Activated T-cell treated with anti-CD3 and anti-CD28 coated beads, Interleukin-2, amount 50 U/mL, for 72 hours (primary cell): ENCODE data around the gene CYGB. TPM values are rescaled to one million over a fixed set of nuclear protein-coding genes. Genes with fewer than 3 reads are reported as not detected.
A peak's percentile ranks its signal among the peaks of the same experiment; 100 is the strongest.
"Not testable (repeated sequence)": the region's sequence is repeated elsewhere in the genome, so short reads cannot be mapped to it uniquely, and the experiment has no call there.

Experiments used
- ATAC-seq, 2 donors: fragments of 150-1000 bp; cut with Tn5 transposase; replicated peaks in 1 of 2; 2 replicates each; pipeline ENCODE4 v1.10.0; 2021; ENCODE audit warnings: moderate library complexity in 2 of 2, mild to moderate bottlenecking in 1 of 2
- DNase-seq, 2 donors: peaks; one replicate each; pipeline ENCODE4 v3.0.0; 2021 to 2022; ENCODE audit warnings: mixed read lengths in 1 of 2
- H3K27ac Mint-ChIP-seq: one replicate; pipeline ENCODE4 v1.8.0; 2022; ENCODE audit warnings: mild to moderate bottlenecking, moderate library complexity, mixed read lengths
- H3K27me3 Mint-ChIP-seq: one replicate; pipeline ENCODE4 v1.8.0; 2022; ENCODE audit warnings: low read depth, mixed read lengths
- H3K36me3 Mint-ChIP-seq, 2 donors: one replicate each; pipeline ENCODE4 v1.8.0; 2022; ENCODE audit warnings: mixed read lengths in 2 of 2, mild to moderate bottlenecking in 1 of 2; ENCODE audit not compliant: insufficient read depth in 2 of 2
- H3K4me1 Mint-ChIP-seq: one replicate; pipeline ENCODE4 v1.8.0; 2022; ENCODE audit warnings: low read depth, mixed read lengths
- H3K4me3 Mint-ChIP-seq, 2 donors: one replicate each; pipeline ENCODE4 v1.8.0; 2022; ENCODE audit warnings: mild to moderate bottlenecking in 2 of 2, mixed read lengths in 2 of 2, moderate library complexity in 2 of 2
- H3K9me3 Mint-ChIP-seq, 2 donors: one replicate each; pipeline ENCODE4 v1.8.0; 2022; ENCODE audit warnings: mixed read lengths in 2 of 2
- total RNA-seq, 2 donors: library from RNA; stranded (reverse); gene quantifications; one replicate each; pipeline ENCODE4 v1.2.3, GENCODE V29; 2022

The CYGB gene
- total RNA-seq, 2 donors from 2014 or later = 0.44 TPM; not detected in 1

- Mint-ChIP-seq H3K9me3 (no peaks in the 10 kb centered on the region), H3K4me3 (no peak overlapping the region), H3K27ac (no peak overlapping the region), H3K27me3 (peaks cover 14% of the 10 kb centered on the region), H3K4me1 (no peaks in the 10 kb centered on the region), H3K36me3 (no peaks in the 10 kb centered on the region)
- ATAC-seq (no peak), DNase-seq (no peak)
Observed at GRCh38 chr17:76535788-76536510, 1.6 kb downstream of the CYGB start.

- peaks cover 13% of the 10 kb centered on the region for H3K27me3 Mint-ChIP-seq
- H3K36me3 Mint-ChIP-seq = no peaks in the 10 kb centered on the region
- H3K9me3 Mint-ChIP-seq = no peaks in the 10 kb centered on the region
- no peak overlapping the region for H3K27ac Mint-ChIP-seq
- H3K4me3 Mint-ChIP-seq = no peak overlapping the region
- no peak for ATAC-seq
- no peaks in the 10 kb centered on the region for H3K4me1 Mint-ChIP-seq
- no peak for DNase-seq
Observed at GRCh38 chr17:76534831-76535732, 2.4 kb downstream of the CYGB start.

- not testable (repeated sequence) for DNase-seq, H3K36me3 Mint-ChIP-seq, H3K4me1 Mint-ChIP-seq, H3K27ac Mint-ChIP-seq, H3K9me3 Mint-ChIP-seq, H3K27me3 Mint-ChIP-seq, H3K4me3 Mint-ChIP-seq, ATAC-seq
Observed at GRCh38 chr17:76533640-76534359, 3.7 kb downstream of the CYGB start.

GRCh38 chr17:76532072-76532651 is 5.3 kb downstream of the CYGB start:
- no peak overlapping the region for H3K27ac Mint-ChIP-seq
- no peaks in the 10 kb centered on the region for H3K27me3 Mint-ChIP-seq
- H3K4me1 Mint-ChIP-seq = peaks cover 14% of the 10 kb centered on the region
- no peaks in the 10 kb centered on the region for H3K36me3 Mint-ChIP-seq
- H3K9me3 Mint-ChIP-seq = no peaks in the 10 kb centered on the region
- no peak for ATAC-seq
- no peak overlapping the region for H3K4me3 Mint-ChIP-seq
- no peak for DNase-seq

GRCh38 chr17:76531486-76532038 is 5.9 kb downstream of the CYGB start:
- DNase-seq (no peak), ATAC-seq (no peak)
- Mint-ChIP-seq H3K27me3 (no peaks in the 10 kb centered on the region), H3K36me3 (no peaks in the 10 kb centered on the region), H3K27ac (no peak overlapping the region), H3K4me1 (peaks cover 16% of the 10 kb centered on the region), H3K4me3 (no peak overlapping the region), H3K9me3 (no peaks in the 10 kb centered on the region)

GRCh38 chr17:76530811-76531485 is 6.6 kb downstream of the CYGB start:
- Mint-ChIP-seq H3K27ac (no peak overlapping the region), H3K4me3 (no peak overlapping the region), H3K36me3 (no peaks in the 10 kb centered on the region), H3K4me1 (peaks cover 16% of the 10 kb centered on the region), H3K9me3 (no peaks in the 10 kb centered on the region), H3K27me3 (no peaks in the 10 kb centered on the region)
- DNase-seq (no peak), ATAC-seq (no peak)

- no peaks in the 10 kb centered on the region for H3K27me3 Mint-ChIP-seq
Observed at GRCh38 chr17:76530095-76530723, 7.3 kb downstream of the CYGB start.

GRCh38 chr17:76529224-76530094 is 8.1 kb downstream of the CYGB start:
- Mint-ChIP-seq H3K9me3 (no peaks in the 10 kb centered on the region), H3K27me3 (no peaks in the 10 kb centered on the region), H3K27ac (no peak overlapping the region), H3K36me3 (no peaks in the 10 kb centered on the region), H3K4me3 (no peak overlapping the region), H3K4me1 (peaks cover 16% of the 10 kb centered on the region)
- DNase-seq (no peak), ATAC-seq (no peak)

More at GRCh38 chr17:76530095-76530723, 7.3 kb downstream of the CYGB start:
- no peak for DNase-seq
- Mint-ChIP-seq H3K4me3 (no peak overlapping the region), H3K9me3 (no peaks in the 10 kb centered on the region), H3K27ac (no peak overlapping the region), H3K4me1 (peaks cover 16% of the 10 kb centered on the region), H3K36me3 (no peaks in the 10 kb centered on the region)
- no peak for ATAC-seq

GRCh38 chr17:76528528-76529223 is 8.8 kb downstream of the CYGB start:
- peak overlapping the region; percentile 27 to 71 for H3K4me3 Mint-ChIP-seq
- no peaks in the 10 kb centered on the region for H3K9me3 Mint-ChIP-seq
- ATAC-seq = no peak
- no peak for DNase-seq
- H3K4me1 Mint-ChIP-seq = peaks cover 16% of the 10 kb centered on the region
- H3K27me3 Mint-ChIP-seq = no peaks in the 10 kb centered on the region
- H3K36me3 Mint-ChIP-seq = no peaks in the 10 kb centered on the region
- H3K27ac Mint-ChIP-seq = no peak overlapping the region

GRCh38 chr17:76528156-76528527 is 9.4 kb downstream of the CYGB start:
- Mint-ChIP-seq H3K36me3 (no peaks in the 10 kb centered on the region), H3K4me3 (peak overlapping the region; percentile 71 to 73), H3K9me3 (no peaks in the 10 kb centered on the region), H3K4me1 (peaks cover 21% of the 10 kb centered on the region), H3K27ac (no peak overlapping the region), H3K27me3 (no peaks in the 10 kb centered on the region)
- DNase-seq (no peak), ATAC-seq (peak; percentile 13 to 27)
